HEK293T (cell line): Measurements from ENCODE around the gene TNFRSF25.
"Not testable (repeated sequence)": the region's sequence is repeated elsewhere in the genome, so short reads cannot be mapped to it uniquely, and the experiment has no call there.

Source experiments
- ARNT ChIP-seq: fragments of 450-650 bp; IDR thresholded peaks from 2 replicates; pipeline ENCODE4 v1.6.1; 2017; ENCODE audit warnings: mild to moderate bottlenecking
- BHLHE40 ChIP-seq: fragments of 450-650 bp; IDR thresholded peaks from 2 replicates; pipeline ENCODE4 v1.6.1; 2016; ENCODE audit warnings: mild to moderate bottlenecking, moderate library complexity, borderline replicate concordance
- CTBP1 ChIP-seq: fragments of 450-650 bp; IDR thresholded peaks from 2 replicates; pipeline ENCODE4 v1.6.1; 2016; ENCODE audit warnings: borderline replicate concordance
- ELF4 ChIP-seq: fragments of 450-650 bp; IDR thresholded peaks from 2 replicates; pipeline ENCODE4 v1.6.1; 2017; ENCODE audit warnings: antibody characterized with exemption
- FOXA1 ChIP-seq: fragments of 450-650 bp; IDR thresholded peaks from 2 replicates; pipeline ENCODE4 v1.6.1; 2016; ENCODE audit warnings: mild to moderate bottlenecking
- FOXK2 ChIP-seq: fragments of 450-650 bp; IDR thresholded peaks from 2 replicates; pipeline ENCODE4 v1.6.1; 2016; ENCODE audit warnings: mild to moderate bottlenecking
- FOXM1 ChIP-seq: fragments of 450-650 bp; IDR thresholded peaks from 2 replicates; pipeline ENCODE4 v1.6.1; 2017; ENCODE audit warnings: mild to moderate bottlenecking, borderline replicate concordance
- L3MBTL2 ChIP-seq: fragments of 450-650 bp; conservative IDR thresholded peaks from 2 replicates; pipeline ENCODE4 v1.6.1; 2016; ENCODE audit warnings: mild to moderate bottlenecking
- NFRKB ChIP-seq: fragments of 450-650 bp; IDR thresholded peaks from 2 replicates; pipeline ENCODE4 v1.6.1; 2016; ENCODE audit warnings: mild to moderate bottlenecking, moderate library complexity
- SP1 ChIP-seq: fragments of 450-650 bp; IDR thresholded peaks from 2 replicates; pipeline ENCODE4 v1.6.1; 2017
- SUZ12 ChIP-seq: fragments of 450-650 bp; IDR thresholded peaks from 2 replicates; pipeline ENCODE4 v1.6.1; 2016; ENCODE audit warnings: mild to moderate bottlenecking
- TARDBP ChIP-seq: fragments of 450-650 bp; IDR thresholded peaks from 2 replicates; pipeline ENCODE4 v1.6.1; 2016
- ZNF384 ChIP-seq: fragments of 450-650 bp; IDR thresholded peaks from 2 replicates; pipeline ENCODE4 v1.6.1; 2016

DNA sequence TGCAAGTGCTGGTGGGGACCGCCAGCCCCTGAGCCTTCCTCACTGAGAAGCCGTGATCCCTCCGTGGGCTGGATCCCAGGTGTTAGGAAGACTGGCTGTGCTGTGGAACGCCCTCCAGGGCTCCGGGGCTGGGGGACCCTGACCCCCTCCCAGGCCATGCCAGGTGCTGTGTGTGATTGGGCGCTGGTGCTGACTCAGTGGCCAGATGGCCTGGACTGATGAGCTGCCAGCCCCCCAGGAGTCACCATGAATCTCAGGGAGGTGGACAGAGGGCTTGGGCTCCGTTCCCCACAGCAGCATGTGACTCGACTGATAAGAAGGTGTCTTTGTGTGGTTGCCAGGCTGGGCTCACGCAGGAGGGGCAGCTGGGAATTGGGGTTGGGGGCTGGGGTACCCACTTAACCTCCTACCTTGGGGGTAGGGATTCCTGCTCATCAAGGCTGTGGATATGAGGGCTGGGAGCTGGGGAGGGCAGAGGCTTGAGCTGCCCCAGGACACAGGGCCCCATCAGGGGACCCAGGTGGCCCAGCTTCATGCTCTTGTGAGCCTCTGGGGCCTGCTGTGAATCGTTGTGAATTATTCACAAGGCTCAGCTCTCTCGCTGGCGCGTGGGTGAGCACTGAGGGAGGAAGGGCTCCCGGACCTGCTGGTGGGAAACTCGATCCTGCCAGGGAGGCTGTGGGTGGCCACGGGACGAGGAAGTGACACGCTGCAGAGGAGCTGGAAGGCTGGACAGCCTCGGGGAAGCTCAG, 36.1 kb downstream of the TNFRSF25 start:
- not testable (repeated sequence) for TF ChIP-seq BHLHE40, FOXK2, SP1, FOXM1, SUZ12, ARNT, CTBP1, TARDBP, ELF4, NFRKB, FOXA1, ZNF384, L3MBTL2
